GM15510 (cell line): Measurements from ENCODE around the gene ASPSCR1.

Source experiments
- POLR2A ChIP-seq: IDR thresholded peaks from 3 replicates; pipeline ENCODE4 v1.6.1; 2011; ENCODE audit warnings: borderline replicate concordance; ENCODE audit not compliant: insufficient read length; ENCODE audit errors: extremely low read depth

Gene ASPSCR1

DNA sequence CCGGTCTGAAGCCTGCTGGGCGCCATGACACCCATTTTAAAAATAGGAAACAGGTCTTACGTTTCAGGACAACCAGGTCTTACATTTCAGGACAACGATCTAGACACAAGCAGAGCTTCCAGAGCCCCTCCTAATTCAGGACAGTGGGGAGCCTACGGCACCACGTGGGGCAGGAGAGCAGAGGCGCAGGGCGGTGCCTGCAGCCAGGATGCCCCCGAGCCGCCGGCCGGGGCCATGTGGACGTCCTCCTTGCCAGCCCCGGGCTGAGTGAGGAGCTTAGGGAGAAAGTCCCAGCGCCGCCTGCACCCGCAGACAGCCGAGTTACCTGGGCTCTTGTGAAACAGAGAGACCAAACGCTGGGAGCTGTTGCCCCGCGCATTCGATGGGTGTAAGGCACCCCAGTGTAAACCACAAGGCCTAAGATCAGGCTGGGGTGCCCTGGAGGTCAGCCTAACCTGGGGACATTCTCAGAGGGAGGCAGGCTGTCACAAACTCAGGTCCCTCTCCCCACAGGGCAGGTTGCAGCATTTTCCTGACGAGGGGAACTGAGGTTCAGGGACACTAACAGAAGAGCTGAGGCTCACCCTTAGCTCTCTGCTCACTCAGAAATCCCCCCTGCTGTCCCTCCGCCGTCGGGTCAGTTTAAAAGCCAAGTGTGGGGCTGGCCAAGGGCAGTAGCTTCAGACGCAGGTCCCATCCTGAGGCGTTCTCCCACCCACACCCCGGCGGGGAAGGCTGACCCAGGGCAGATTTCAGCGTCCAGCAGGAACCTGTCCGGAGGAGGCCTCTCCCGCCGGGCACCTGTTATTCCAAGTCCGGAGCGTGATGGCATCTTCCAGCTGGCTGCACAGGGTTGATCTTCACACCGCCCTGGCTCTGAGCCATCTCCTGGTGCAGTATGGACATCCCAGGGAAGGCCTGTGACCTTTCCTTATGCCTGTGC lies 14.7 kb upstream of the ASPSCR1 start:
- no peak for TF ChIP-seq POLR2A

DNA sequence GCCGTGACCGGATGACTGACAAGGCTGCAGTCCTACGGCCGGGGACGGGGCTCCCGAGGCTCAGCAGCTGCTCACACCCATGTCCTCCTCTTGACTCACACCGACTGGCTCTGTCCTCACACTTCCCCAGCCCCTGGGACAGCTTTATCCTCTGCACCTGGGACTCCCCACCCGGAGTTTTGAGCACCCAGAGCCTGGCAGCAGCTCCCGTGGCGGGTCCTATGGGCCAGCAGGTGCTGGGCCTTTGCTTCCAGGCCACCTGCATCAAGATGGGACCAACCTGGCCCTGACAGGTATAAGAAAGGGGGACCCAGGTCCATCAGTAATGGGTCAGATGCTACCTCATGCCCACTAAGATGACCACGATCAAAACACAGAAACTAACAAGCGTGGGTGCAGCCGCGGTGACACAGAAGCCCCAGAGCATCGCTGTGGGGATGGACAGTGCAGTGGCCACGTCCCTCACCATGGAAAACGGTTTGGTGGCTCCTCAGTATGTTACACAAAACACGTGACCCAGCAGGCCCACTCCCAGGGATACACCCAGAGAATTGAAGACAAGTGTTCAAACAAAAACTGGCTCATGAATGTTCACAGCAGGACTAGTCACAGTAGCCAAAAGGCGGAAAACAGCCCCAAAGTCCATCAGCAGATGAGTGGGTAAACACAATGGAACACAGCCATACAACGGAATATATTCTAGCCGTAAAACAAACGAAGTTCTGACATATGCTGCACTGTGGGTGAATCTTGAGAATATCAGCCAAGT lies 13.2 kb upstream of the ASPSCR1 start:
- TF ChIP-seq POLR2A, result no peak

DNA sequence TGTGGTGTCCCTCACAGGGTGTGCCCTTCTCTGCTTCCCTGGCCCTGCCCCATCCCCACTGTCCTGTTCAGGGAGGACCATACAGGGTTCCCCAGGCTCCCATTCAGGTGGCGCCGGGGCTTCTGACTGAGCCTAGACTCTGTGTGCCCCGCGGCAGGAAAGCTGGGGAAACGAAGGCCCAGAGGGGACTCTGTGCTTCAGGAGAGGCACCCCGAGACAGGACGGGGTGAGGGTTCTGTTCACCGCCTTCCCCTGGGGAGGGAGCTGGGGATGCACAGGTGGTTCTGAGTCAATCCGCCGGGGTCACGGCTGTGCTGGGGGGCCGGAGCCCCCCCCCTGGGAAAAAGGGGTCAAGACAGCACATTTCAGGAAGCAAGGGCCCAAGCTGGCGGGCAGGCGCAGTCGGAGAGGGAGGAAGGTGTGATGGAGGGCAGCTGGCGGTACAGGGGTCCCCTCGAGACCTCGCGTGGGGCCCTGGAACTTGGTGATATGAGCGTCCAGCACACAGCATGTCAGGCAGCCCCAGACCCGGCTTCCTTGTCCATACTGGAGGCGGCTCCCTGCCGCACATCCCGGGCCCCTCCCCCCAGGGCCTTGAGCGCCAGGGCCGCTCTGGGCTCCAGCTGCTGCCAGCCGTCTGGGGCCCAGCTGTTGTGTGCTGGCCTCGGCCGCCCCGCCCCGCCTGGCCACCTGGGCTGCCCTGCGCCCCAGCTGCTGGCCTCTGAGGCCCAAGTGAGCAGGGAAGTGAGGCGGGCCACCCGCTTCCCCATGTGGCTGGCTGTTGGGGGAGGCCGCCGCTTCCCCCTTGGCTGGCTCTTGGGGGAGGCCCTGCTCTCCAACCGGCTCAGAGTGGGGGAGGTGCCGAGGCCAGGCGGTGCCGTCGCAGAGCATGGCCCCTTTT lies 10.8 kb upstream of the ASPSCR1 start:
- TF ChIP-seq POLR2A, result no peak

DNA sequence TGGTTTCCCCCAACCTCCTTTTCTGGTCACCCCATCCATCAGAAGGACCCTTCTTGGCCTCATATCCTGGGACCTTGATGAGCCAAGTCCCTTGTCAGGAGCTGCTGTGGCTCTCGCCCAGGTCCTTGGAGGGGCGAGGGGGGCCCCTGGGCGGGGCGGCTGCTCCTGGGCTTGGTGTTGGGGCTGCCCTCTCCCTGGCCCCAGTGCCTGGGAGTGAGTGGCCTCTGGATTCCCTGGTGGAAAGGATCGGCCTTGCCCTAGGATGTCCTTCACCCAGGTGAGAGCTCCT lies 10.2 kb upstream of the ASPSCR1 start:
- no peak for TF ChIP-seq POLR2A

DNA sequence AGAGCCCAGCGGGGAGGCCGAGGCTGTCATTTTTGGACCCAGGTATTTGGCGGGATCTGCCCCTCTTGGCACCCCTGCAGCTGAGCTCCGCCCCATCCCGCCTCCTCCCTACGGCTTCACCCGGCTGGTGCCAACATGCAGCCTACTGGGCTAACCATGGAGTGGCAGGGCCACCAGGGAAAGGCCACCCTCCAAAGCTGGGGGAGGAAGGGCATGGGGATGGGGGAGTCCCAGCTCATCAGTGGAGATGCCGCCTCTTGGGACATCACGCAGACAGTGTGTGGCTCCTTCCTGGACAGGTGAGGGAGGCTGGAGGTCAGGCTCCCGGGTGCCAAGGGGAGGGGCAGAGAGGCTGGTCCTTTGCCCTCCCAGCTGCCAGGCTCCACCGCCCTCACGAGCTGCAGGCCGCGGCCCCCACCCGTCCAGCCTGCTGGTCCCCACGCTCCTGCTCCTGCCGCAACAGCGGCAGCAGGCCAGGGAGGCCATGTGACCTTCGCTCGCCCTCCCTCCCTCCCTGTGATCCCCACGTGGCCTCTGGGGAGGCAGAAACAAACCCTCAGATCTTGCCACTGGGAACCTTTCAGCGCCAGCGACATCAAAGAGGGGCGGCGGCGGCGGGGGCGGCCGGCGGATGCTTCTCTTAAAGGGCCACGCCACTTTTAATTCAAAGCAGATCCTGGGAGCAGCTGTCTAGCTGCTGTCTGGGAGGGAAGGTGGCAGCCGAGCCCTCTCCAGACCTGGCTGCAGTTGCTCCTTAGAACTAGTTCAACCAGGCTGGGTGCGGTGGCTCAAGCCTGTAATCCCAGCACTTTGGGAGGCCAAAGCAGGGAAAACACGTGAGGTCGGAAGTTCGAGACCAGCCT lies 9.7 kb upstream of the ASPSCR1 start:
- peak; percentile 40 for TF ChIP-seq POLR2A

DNA sequence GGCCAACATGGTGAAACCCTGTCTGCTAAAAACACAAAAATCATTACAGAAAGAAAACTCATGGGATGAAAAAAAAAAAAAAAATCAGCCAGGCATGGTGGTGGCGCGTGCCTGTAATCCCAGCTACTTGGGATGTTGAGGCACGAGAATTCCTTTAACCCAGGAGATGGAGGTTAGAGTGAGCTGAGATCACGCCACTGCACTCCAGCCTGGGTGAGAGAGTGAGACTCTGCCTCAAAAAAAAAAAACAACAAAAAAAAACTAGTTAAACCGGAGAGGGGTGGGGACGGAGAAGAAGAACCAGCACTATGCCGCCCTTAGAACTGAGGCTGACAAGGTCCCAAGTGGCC lies 9.1 kb upstream of the ASPSCR1 start:
- TF ChIP-seq POLR2A, result no peak

DNA sequence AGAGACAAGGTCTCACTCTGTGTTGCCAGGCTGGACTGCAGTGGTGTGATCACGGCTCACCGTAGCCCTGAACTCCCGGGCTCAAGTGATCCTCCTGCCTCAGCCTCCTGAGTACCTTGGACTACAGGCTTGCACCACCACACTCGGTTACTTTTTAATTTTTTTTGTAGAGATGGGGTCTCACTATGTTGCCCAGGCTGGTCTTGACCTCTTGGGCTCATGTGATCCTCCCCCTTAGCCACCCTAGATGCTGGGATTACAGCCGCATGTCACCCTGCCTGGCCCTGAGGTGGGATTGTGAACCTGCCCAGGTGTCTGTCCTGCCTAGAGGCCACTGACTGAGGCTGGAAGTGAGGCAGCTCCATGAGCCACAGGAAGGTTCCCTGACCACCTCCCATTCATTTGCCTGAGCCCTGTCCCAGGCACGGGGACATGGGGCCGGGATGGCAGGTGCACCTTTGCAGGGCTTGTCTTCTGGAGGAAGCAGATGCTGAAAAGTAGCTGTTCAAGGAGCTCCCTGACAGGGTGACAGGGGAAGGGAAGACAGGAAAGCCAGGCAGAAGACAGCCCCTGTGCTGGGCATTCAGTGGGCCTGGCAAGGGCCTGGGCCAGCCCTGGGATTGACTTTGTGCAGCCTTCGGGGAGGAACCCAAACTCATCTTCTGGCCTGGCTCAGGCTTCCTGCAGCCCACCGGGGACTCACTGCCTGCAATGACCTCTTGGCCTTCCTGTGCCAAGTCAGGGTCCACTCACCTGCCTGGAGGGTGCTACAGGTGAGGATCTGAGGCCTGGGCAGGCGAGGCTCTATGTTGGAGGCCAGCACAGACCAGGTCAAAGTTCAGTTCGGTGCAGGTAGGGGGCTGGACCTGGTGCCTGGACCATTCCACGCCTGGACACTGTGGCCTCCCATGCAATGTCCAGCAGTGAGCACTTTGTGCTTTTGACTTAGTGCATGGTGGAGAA lies 8.3 kb upstream of the ASPSCR1 start:
- no peak for TF ChIP-seq POLR2A

DNA sequence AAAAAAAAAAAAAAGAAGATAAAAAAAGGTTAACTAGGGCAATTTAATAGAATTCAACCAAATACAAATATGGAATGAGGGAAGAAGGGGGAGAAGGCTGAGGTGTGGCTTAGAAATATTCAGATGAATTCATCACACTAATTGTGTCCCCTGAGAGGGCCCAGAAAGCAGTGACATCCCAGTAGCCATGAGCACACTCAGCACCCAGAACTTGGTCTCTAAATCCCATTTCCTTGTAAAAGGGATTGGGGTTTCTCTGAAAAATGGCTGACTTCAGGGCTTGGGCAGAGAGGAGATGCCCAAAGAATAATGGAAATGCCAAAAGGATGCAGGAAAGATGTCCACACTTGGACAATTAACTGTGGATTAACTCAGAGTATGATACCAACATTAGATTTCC lies 4.0 kb upstream of the ASPSCR1 start:
- TF ChIP-seq POLR2A, result no peak

DNA sequence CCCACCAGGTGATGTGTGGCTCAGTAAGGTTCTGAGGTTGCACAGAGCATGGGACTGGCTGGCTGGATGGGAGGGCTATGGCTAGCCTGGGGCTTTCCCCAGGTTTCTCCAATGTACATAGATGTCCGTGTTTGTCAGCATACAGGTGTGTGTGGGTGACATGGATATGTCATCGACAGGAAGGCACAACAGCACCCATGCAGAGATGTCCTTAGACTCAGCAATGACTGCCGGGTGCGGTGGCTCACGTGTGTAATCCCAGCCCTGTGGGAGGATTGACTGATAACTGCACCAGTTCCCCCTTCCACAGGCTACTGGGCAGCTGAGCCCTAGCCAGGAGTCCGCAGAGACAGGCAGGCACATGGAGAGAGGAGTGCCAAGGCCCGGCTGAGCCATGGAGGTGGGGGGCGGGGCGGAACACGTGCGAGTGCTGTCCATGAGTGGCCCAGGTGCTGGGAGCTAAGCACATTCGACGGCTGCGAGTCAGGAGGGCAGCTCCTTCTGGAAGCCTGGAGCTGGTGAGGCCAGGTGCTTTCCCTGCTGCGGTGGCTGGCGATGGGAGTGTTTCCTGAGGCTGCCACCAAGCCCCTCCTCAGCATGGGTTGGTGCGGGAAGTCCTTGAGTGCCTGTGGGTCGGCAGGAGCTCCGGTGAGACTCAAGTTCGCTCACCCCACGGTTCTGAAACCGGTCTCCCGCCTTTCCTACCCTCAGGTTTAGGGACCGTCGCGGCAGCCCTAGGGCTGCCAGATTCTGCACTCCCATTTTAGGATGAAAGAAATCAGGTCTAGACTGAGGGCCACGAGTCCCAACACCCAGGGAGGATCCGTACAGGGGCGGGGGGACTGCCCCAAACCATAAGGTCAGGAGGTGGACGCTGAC lies 858 bp upstream of the ASPSCR1 start:
- no peak for TF ChIP-seq POLR2A

DNA sequence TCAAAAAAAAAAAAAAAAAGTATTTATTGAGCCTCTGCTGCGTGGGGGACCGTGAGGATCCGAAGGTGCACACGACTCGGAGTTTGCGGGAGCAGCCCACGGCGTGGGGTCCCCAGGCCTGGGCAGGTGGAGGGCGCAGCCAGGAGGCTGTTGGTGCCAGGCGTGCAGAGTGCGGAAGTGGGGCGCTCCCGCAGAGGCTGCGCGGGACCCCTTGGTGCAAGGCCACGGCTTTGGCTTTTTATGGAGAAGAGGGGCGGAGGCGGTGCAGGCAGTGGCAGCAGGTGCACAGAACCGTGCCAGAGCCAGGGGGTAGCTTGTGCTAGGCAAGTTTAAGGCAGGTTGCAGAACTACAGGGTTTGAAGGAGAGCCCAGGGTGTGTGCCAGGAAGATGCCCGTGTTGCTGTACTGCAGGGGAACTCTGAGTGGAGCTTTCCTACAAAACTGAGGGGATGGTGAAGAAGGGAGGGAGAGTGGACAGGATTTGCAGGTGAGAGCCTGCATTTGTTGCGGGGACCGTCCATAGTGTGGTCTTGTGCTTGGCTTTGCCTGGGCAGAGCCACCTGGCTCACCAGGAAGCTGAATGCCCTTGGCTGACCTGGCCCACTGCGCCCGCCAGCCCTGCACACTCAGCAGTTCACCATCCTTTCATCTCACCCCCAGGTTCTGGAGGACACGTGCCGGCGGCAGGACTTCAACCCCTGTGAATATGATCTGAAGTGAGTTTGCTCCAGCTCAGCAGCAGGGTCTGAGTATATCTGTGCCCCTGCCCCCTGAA lies 1.3 kb downstream of the ASPSCR1 start:
- no peak for TF ChIP-seq POLR2A

DNA sequence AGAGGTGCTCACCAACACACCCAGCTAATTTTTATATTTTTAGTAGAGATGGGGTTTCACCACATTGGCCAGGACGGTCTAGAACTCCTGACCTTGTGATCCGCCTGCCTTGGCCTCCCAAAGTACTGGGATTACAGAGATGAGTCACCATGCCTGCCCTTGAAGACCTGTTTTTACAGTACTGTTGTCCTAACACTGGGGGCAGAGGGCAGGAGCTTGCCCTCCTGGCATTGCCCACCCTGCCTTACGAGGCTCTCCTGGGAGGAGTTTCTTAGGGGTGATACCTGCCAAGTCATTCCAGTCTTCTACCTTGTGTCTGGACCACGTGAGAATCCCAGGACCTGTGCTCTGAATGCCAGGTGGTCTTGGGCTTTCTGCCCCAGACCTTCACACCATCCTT lies 2.7 kb downstream of the ASPSCR1 start:
- TF ChIP-seq POLR2A, result no peak
